ENCODE results near the gene LIPI.

DNA sequence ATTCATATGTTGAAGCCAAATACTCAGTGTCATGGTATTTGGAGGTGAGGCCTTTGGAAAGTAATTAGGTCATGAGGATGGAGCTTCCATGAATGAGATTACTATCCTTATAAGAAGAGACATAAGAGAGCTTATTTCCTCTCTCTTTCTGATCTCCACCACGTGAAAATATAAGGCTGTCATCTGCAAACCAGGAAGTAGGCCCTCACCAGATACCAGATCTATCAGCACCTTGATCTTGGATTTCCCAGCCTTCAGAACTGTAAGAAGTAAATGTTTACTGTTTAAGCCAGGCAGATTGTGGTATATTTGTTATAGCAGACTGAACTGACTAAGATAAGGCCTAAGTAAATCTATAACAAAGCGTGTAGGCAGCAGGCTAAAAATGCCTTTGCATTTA is 30.5 kb upstream of the LIPI start:
- TF ChIP-seq, protein P1, sequence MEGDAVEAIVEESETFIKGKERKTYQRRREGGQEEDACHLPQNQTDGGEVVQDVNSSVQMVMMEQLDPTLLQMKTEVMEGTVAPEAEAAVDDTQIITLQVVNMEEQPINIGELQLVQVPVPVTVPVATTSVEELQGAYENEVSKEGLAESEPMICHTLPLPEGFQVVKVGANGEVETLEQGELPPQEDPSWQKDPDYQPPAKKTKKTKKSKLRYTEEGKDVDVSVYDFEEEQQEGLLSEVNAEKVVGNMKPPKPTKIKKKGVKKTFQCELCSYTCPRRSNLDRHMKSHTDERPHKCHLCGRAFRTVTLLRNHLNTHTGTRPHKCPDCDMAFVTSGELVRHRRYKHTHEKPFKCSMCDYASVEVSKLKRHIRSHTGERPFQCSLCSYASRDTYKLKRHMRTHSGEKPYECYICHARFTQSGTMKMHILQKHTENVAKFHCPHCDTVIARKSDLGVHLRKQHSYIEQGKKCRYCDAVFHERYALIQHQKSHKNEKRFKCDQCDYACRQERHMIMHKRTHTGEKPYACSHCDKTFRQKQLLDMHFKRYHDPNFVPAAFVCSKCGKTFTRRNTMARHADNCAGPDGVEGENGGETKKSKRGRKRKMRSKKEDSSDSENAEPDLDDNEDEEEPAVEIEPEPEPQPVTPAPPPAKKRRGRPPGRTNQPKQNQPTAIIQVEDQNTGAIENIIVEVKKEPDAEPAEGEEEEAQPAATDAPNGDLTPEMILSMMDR (IDR thresholded peaks at IDR 0.05): no peak
- TF ChIP-seq POLR2A (IDR thresholded peaks at IDR 0.05): no peak

All from heart left ventricle (tissue), 13 donors.